Activated CD4-positive, alpha-beta T cell treated with anti-CD3 and anti-CD28 coated beads for 48 hours (primary cell): Measurements from ENCODE around the gene TMEM135.
"Not testable (repeated sequence)": the region's sequence is repeated elsewhere in the genome, so short reads cannot be mapped to it uniquely, and the experiment has no call there.

ENCODE experiments used
- DNase-seq: peaks from one replicate; pipeline ENCODE4 v3.0.0-alpha.2; 2020

The TMEM135 gene

GRCh38 chr11:87081358-87081757 is 43.6 kb downstream of the TMEM135 start:
- DNase-seq: no peak

DNA sequence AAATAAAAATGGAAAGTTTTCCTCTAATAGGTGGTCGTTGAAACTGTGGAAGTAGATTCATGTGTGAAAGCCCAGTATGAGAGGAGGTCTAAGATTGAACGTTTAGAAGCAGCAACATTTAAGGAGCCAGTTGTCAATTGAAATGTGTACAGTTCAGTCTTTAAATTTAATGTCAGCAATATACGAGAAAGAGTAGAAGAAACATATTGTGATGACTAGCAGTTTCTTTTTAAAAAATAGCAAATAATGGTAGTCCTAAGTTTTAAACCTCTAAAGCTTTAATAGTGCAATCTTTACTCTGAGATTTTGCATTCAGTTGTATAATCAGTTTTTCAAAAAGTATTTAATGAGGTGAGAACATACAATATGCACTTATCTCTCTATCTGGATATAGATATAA is 44.9 kb downstream of the TMEM135 start:
- no peak for DNase-seq

- no peak for DNase-seq
These were observed 45.3 kb downstream of the TMEM135 start for GRCh38 chr11:87083029-87083428.

DNA sequence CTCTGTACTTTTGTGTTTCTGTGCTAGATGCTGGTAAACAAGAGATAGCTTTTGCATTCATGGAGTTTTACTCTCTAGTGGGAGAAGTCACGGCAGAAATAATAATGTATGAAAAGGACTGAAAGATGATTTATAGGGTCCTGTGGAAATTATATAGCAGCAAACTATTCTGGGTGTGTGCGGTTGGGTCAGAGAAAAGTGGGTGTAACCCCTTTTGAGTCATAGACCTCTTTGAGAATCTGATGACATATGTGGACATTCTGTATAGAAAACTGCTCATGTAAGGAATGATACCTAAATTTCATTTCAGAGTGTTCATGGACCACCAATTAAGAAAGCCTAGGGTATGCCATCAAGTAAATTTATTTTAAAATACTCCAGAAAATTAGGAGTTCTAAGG is 54.4 kb downstream of the TMEM135 start:
- no peak for DNase-seq

DNA sequence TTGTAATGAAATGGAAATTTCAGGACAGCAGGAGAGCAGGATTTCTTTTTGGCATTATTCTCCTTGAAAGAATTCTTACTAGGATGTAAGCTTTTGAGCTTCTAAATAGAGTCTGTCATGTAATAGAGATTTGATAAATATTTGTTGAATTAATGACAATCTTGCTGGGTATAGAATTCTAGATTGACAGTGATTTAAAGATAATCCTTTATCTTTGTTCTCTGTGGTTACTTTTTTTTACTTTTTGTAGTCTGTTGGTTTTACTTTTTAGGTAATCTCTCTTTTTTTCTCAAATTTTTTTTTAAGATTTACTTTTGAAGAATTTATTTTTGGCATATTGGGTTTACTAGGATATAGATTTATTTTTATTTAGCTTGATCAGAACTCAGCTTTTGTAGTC is 54.8 kb downstream of the TMEM135 start:
- DNase-seq: no peak

DNA sequence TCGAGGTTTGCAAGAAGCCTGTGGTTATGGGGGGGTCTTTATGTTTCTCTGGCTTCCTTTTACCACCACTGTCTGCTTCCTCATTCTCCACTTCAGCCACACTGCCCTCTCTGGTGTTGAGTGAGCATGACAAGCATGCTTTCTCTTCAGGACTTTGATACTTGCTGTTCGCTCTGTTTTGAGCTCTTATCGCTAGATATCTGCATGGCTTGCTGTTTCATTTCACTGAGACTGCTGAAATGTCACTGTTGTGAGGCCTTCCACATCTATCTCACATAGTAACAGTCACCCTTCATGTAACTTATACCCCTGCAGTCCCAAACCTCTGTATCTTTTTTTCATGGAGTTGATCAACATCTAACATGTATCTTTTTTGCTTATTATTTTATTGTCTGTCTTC is 59.8 kb downstream of the TMEM135 start:
- peak; percentile 44 for DNase-seq

- no peak for DNase-seq
These were observed 64.3 kb downstream of the TMEM135 start for GRCh38 chr11:87101956-87102580.

DNA sequence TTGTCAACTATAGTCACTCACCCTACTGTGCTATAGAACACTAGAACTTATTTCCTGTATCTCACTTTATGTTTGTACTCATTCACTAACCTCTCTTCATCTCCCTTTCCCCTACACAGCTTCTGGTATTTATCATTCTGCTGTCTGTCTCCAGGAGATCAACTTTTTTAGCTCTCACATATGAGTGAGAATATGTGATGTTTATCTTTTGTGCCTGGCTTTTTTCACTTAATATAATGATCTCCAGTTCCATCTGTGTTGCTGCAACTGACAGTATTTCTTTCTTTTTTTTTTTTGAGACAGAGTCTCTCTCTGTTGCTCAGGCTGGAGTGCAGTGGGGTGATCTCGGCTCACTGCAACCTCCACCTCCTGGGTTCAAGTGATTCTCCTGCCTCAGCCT is 68.1 kb downstream of the TMEM135 start:
- DNase-seq: not testable (repeated sequence)

- not testable (repeated sequence) for DNase-seq
These were observed 69.6 kb downstream of the TMEM135 start for GRCh38 chr11:87107379-87107778.

DNA sequence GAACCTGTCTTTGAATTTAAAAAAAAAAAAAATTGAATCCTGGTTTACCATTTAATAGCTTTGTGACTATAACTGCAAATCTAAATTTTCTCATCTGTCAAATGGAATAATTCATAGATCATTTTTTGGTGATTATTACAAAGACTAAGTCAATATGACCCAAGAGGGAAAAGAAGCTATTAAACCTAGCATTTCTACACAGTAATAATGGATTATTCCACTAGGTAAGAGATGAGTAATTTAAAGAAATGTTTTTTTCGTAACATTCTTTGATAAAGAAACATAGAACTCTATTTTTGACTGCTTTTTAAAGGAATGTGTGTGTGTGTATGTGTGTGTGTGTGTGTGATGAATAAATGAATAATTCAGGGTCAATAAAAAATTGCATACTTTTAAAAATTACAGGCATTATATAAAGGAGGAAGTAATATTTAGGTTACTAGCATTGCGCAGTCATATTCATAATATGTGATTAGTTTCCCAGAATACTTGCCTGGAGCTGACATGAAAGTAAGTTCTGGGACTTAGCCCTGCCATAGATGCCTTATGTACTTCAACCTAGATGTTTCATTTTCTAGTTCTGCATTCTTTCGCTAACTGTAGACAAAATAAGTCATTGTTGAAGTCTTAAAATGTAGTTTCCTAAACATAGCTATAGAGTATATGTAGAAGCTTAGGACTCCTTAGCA is 72.9 kb downstream of the TMEM135 start:
- no peak for DNase-seq

- DNase-seq: no peak
These were observed 76.4 kb downstream of the TMEM135 start for GRCh38 chr11:87114093-87114492.

DNA sequence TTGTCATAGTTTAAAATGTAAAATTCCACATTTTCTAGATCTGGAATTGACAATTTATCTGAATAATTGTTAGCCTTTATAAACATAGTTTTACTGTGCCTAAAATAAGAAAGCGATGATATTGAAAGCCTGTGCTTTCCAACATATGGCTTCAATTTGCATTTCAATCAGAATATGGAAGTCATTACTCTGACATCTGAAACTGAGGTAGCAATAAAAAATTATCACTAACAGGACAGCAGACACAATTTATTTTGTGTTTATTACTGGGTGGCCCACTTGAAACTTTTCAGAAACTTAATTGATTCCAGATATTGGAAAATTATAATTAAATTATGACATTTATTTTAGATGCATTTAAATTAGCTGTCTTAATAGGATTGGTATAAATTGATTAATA is 78.5 kb downstream of the TMEM135 start:
- no peak for DNase-seq

- no peak for DNase-seq
These were observed 83.2 kb downstream of the TMEM135 start for GRCh38 chr11:87120937-87121336.

DNA sequence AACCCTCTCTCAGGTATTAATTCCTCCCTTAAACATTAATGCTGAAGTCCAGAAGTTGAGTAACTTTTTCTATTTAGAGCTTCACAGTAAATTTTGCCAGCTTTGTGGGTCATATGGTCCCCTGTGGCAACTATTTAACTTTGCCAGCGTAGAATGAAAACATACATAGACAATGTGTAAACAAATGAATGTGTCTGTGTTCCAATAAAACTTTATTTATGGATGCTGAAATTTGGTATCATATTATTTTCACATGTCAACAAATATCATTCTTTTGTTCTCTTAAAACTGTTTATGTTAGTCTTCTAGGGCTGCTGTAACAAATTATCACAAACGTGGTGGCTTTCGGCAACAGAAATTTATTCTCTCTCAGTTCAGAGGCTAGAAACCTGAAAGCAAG is 85.1 kb downstream of the TMEM135 start:
- DNase-seq: no peak

DNA sequence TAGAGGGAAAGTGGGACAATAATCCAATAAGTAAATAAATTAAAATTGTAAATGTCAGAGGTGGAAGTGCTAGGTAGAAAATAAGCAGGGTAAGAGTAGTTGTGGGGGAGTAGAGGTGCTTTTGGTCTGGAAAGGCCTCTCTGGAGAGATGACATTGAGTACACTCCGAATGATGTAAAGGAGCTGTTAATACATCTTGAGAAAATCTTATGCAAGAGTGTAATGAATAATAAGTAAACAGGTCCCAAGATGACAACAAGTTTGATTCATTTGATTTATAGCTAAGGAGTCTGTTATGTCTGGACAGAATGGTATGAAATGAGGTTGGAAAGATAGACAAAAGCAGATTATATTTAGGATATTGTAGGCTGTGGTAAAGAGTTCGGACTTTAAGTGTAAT is 87.5 kb downstream of the TMEM135 start:
- DNase-seq: no peak

DNA sequence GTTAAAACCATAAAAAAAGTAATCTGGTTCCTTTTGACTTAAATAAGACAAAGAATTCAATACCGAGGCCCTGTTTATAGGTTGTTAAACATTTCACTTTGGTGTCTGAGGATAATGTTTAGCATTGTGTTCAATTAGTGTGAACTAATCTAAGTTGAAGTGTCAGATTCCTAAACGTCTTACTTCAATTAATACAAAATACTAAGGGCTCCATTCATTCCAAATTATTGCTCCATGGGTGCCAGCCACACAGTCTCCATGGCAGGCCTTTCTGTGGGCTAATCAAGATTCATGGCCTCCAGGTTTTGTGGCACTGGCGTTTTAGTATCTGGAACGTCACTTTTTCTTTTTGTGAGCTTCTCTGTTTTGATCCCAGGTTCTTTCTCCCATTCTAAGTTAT is 89.4 kb downstream of the TMEM135 start:
- DNase-seq: no peak

- no peak for DNase-seq
These were observed 90.6 kb downstream of the TMEM135 start for GRCh38 chr11:87128372-87128771.

GRCh38 chr11:87134524-87135106 is 96.9 kb downstream of the TMEM135 start:
- DNase-seq: no peak

DNA sequence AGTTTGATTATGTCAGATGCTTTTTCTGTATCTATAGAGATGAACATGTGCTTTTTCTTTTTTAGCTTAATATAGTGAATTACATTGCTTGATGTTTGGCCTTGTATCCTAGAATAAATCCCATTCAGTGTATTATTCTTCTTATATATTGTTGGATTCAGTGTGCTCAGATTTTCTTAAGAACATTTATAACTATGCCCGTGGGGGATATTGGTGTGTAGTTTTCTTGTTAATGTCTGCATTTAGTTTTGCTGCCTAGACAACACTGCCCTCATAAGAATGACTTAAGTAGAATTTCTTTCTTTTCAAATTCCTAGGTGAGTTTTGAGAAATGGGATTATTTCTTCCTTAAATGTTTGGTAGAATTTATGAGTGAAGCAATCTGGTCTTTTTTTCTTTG is 98.5 kb downstream of the TMEM135 start:
- no peak for DNase-seq

GRCh38 chr11:87137711-87138110 is 100.0 kb downstream of the TMEM135 start:
- DNase-seq: no peak

DNA sequence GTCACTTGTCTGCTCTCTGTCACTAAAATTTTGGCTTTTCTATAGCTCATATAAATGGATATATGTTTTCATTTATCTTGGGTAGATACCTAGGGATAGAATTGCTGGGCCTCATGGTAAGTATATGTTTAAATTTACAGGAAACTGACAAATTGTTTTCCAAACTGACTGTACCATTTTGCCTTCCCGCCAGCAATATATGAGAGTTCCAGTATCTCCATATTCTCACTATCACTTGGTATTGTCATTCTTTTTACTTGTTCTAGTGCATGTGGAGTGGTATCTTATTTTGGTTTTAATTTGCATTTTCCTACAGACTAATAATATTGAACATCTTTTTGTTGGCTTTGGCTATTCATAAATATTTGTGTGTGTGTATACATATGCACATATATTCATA is 101.7 kb downstream of the TMEM135 start:
- DNase-seq: no peak

- DNase-seq: no peak
These were observed 103.6 kb downstream of the TMEM135 start for GRCh38 chr11:87141322-87141721.

DNA sequence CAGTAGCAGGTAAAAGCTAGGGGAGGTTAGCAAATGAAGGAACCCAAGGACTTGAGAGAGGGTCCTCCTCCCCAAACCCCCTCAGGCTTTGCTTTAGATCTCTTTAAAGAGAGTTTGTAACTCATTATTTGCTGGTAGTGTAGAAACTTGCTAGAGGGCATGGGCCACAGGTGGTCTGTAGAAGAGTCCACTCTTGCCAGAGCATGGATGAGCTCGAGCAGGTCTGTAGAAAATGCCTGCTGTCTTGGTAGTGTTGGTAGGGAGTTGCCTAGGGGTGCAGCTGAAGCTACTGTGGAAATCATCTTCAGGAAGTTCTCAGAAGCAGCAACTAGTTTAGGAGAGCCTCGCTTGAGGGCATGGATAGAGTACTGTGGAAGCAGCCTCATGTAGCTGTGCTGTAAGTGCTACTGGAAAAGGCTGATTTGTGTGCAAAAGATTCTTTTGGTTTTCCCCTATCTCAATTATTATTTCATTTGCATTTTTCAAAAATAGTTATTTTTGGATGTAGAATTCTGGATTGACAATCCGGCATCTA is 104.3 kb downstream of the TMEM135 start:
- no peak for DNase-seq

DNA sequence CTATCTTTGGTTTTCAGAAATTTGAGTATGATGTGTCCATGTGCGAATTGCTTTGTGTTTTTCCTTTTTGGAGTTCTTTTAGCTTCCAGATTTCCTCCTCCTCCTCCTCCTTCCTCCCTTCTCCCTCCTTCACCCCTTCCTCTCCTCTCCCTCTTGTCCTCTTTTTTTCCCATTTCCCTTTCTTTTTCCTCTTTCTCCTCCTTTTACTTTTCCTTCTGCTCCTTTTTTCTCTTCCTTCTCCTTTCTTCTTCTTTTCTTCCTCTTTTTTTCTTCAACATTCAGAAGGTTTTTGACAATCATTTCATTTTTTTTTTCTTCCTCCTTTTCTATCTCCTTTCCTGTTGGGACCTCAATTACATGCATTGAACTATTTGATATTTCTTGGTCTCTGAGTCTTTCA is 104.9 kb downstream of the TMEM135 start:
- DNase-seq: no peak
